ENCODE data around the gene FGFR3.

DNA sequence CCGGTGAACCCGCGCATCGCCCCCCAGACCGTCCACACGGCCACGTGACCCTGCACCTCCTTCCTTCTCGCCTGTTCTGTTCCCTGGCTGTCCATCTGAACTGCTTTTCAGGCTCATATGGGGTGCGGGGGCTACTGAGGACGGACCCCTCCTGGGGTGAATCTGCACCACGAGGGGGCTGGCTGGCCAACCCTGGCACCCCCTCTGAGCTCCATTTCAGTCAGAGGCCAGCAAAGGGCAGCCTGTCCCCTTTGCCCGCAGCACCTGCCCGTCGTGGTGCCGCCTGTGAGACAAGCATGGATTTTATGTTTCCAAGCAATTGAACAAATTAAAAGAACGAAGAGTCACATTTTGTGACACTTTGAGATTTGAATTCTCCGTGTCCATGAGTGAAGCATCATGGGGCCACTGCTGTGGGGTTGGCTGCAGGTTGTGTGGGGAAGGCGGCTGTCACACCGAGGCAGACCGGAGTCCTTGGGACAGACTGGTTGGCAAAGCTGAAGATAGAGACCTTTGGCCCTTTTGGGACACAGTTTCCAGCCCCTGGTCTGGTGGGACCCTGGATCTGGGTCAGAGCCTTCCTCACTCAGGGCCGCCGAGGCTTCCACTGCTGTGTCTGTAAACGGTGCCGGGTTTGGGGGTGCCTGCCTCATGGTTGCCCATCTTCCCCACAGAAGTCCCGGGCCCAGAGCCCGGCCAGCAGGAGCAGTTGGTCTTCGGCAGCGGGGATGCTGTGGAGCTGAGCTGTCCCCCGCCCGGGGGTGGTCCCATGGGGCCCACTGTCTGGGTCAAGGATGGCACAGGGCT, 5.7 kb downstream of the FGFR3 start:
- no peak for TF ChIP-seq CTCF (IDR thresholded peaks at IDR 0.05; ENCODE audit: low read depth, low read length)
- no peak for TF ChIP-seq POLR2A (IDR thresholded peaks at IDR 0.05; ENCODE audit: extremely low read depth, insufficient read length)

Data from NB4 (cell line).